Skeletal muscle tissue (tissue), 4 donors: ENCODE measurements around the gene ALDH3A1. TPM values are rescaled to one million over a fixed set of nuclear protein-coding genes. Genes with fewer than 3 reads are reported as not detected.

Experiments
- H3K27ac ChIP-seq: one replicate; pipeline ENCODE4 v1.7.0; 2013; ENCODE audit warnings: mild to moderate bottlenecking, low read depth, low read length, inconsistent platforms
- H3K27me3 ChIP-seq, 3 donors: one replicate each; pipeline ENCODE4 v1.7.0; 2013; ENCODE audit warnings: low read length in 3 of 3; ENCODE audit not compliant: control insufficient read depth in 3 of 3, insufficient read depth in 3 of 3
- H3K36me3 ChIP-seq, 3 donors: one replicate each; pipeline ENCODE4 v1.7.0; 2013; ENCODE audit warnings: low read length in 3 of 3; ENCODE audit not compliant: control insufficient read depth in 3 of 3, insufficient read depth in 3 of 3
- H3K4me1 ChIP-seq, 3 donors: one replicate each; pipeline ENCODE4 v1.7.0; 2013; ENCODE audit warnings: low read length in 3 of 3, mild to moderate bottlenecking in 3 of 3; ENCODE audit not compliant: control insufficient read depth in 3 of 3, insufficient read depth in 3 of 3
- H3K4me3 ChIP-seq, 3 donors: one replicate each; pipeline ENCODE4 v1.7.0; 2013; ENCODE audit warnings: low read length in 3 of 3
- H3K9ac ChIP-seq, 3 donors: one replicate each; pipeline ENCODE4 v1.7.0; 2013; ENCODE audit warnings: low read length in 3 of 3, mild to moderate bottlenecking in 3 of 3, moderate library complexity in 2 of 3, low read depth in 1 of 3
- H3K9me3 ChIP-seq, 3 donors: one replicate each; pipeline ENCODE4 v1.7.0; 2013; ENCODE audit warnings: low read length in 3 of 3; ENCODE audit not compliant: control insufficient read depth in 3 of 3
- total RNA-seq: library from RNA; depleted of rRNA; stranded (reverse); fragments of >200 nt; gene quantifications from one replicate; pipeline ENCODE4 v1.2.3, GENCODE V29; 2014
- donor health status: Osteomylitis.

The ALDH3A1 gene
- total RNA-seq, 1 donor from 2014 or later = not detected

- Histone ChIP-seq H3K27me3 (no peaks in the 10 kb centered on the region), H3K9ac (no peak overlapping the region), H3K36me3 (no peaks in the 10 kb centered on the region), H3K27ac (no peak overlapping the region), H3K9me3 (no peaks in the 10 kb centered on the region), H3K4me1 (peaks cover 4 to 17% (median 10%) of the 10 kb centered on the region in 3 donors), H3K4me3 (no peak overlapping the region)
Measured at GRCh38 chr17:19714542-19715411, 33.3 kb downstream of the ALDH3A1 start.

- Histone ChIP-seq H3K4me3 (no peak overlapping the region), H3K9me3 (no peaks in the 10 kb centered on the region), H3K9ac (no peak overlapping the region), H3K27me3 (no peaks in the 10 kb centered on the region), H3K27ac (no peak overlapping the region), H3K36me3 (no peaks in the 10 kb centered on the region), H3K4me1 (peaks cover 4 to 15% (median 10%) of the 10 kb centered on the region in 3 donors)
Measured at GRCh38 chr17:19713901-19714361, 34.2 kb downstream of the ALDH3A1 start.

GRCh38 chr17:19713462-19713861, 34.6 kb downstream of the ALDH3A1 start:
- H3K4me1 ChIP-seq = peaks cover 4 to 13% (median 10%) of the 10 kb centered on the region in 3 donors
- H3K9me3 ChIP-seq = no peaks in the 10 kb centered on the region
- H3K27ac ChIP-seq = no peak overlapping the region
- H3K36me3 ChIP-seq = no peaks in the 10 kb centered on the region
- H3K27me3 ChIP-seq = no peaks in the 10 kb centered on the region
- H3K9ac ChIP-seq = no peak overlapping the region
- no peak overlapping the region for H3K4me3 ChIP-seq

GRCh38 chr17:19712436-19713004, 35.6 kb downstream of the ALDH3A1 start:
- no peak overlapping the region for H3K27ac ChIP-seq
- no peak overlapping the region for H3K9ac ChIP-seq
- H3K27me3 ChIP-seq = no peaks in the 10 kb centered on the region

GRCh38 chr17:19709841-19710240, 38.3 kb downstream of the ALDH3A1 start:
- no peaks in the 10 kb centered on the region for H3K27me3 ChIP-seq
- no peak overlapping the region for H3K4me3 ChIP-seq
- no peak overlapping the region for H3K9ac ChIP-seq
- no peak overlapping the region for H3K27ac ChIP-seq
- H3K36me3 ChIP-seq = no peaks in the 10 kb centered on the region
- no peaks in the 10 kb centered on the region for H3K4me1 ChIP-seq
- H3K9me3 ChIP-seq = no peaks in the 10 kb centered on the region

More at GRCh38 chr17:19712436-19713004, 35.6 kb downstream of the ALDH3A1 start:
- H3K36me3 ChIP-seq = no peaks in the 10 kb centered on the region
- H3K4me1 ChIP-seq = peaks cover 4 to 13% (median 10%) of the 10 kb centered on the region in 3 donors
- H3K4me3 ChIP-seq = no peak overlapping the region
- H3K9me3 ChIP-seq = no peaks in the 10 kb centered on the region

GRCh38 chr17:19708431-19709175, 39.5 kb downstream of the ALDH3A1 start:
- Histone ChIP-seq H3K9ac (no peak overlapping the region), H3K4me1 (peaks cover 5 to 6% (median 6%) of the 10 kb centered on the region in 3 donors), H3K9me3 (no peaks in the 10 kb centered on the region), H3K27me3 (no peaks in the 10 kb centered on the region), H3K36me3 (no peaks in the 10 kb centered on the region), H3K27ac (no peak overlapping the region), H3K4me3 (no peak overlapping the region)

- H3K4me3 ChIP-seq = no peak overlapping the region
- no peak overlapping the region for H3K27ac ChIP-seq
- no peak overlapping the region for H3K9ac ChIP-seq
- no peaks in the 10 kb centered on the region for H3K9me3 ChIP-seq
- peaks cover 8 to 13% (median 11%) of the 10 kb centered on the region in 3 donors for H3K4me1 ChIP-seq
- H3K36me3 ChIP-seq = no peaks in the 10 kb centered on the region
- no peaks in the 10 kb centered on the region for H3K27me3 ChIP-seq
Measured at GRCh38 chr17:19707728-19708221, 40.3 kb downstream of the ALDH3A1 start.

- no peaks in the 10 kb centered on the region for H3K27me3 ChIP-seq
- H3K4me1 ChIP-seq = peaks cover 8 to 13% (median 11%) of the 10 kb centered on the region in 3 donors
- H3K27ac ChIP-seq = no peak overlapping the region
- no peak overlapping the region for H3K4me3 ChIP-seq
- H3K9me3 ChIP-seq = no peaks in the 10 kb centered on the region
- no peaks in the 10 kb centered on the region for H3K36me3 ChIP-seq
- H3K9ac ChIP-seq = no peak overlapping the region
Measured at GRCh38 chr17:19706791-19707727, 41.0 kb downstream of the ALDH3A1 start.
